ENCODE data around the gene WDR3.

The WDR3 gene

GRCh38 chr1:117967881-117968280 is 38.3 kb downstream of the WDR3 start:
- DNase-seq (ENCODE audit: low read depth), result peak; percentile 2
- no peak overlapping the region for H3K4me3 ChIP-seq (ENCODE audit: low read length)
- TF ChIP-seq CTCF (conservative IDR thresholded peaks at IDR 0.05; ENCODE audit: low read length), result no peak

- TF ChIP-seq CTCF (conservative IDR thresholded peaks at IDR 0.05; ENCODE audit: low read length), result no peak
- H3K4me3 ChIP-seq (ENCODE audit: low read length), result no peak overlapping the region
- DNase-seq (ENCODE audit: low read depth), result no peak
These were observed 40.7 kb downstream of the WDR3 start for GRCh38 chr1:117970252-117970651.

DNA sequence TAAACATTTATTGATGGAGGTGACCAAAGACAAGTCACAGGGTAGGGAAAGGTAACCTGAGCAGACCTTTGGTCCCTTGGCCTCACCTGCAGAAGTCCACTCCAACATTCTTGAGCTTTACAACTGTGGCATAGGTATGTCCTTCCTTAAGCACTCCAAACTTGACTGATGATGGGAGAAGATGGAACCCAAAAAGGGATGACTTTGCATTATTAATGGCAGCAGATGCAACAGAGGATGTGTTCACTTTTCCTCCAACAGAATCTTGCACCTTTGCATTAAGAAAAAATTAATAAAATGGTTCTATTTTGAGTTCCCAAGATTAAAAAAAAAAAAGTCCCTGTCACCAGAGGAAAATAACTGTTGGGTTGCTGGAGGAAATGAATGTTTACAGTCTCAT is 42.2 kb downstream of the WDR3 start:
- no peak for TF ChIP-seq CTCF (conservative IDR thresholded peaks at IDR 0.05; ENCODE audit: low read length)
- no peak for DNase-seq (ENCODE audit: low read depth)

GRCh38 chr1:117976381-117976780 is 46.8 kb downstream of the WDR3 start:
- no peak for TF ChIP-seq CTCF (conservative IDR thresholded peaks at IDR 0.05; ENCODE audit: low read length)
- DNase-seq (ENCODE audit: low read depth), result no peak
- H3K4me3 ChIP-seq (ENCODE audit: low read length), result no peak overlapping the region

More for the DNA sequence above, 42.2 kb downstream of the WDR3 start:
- H3K4me3 ChIP-seq (ENCODE audit: low read length), result no peak overlapping the region

- H3K4me3 ChIP-seq (ENCODE audit: low read length), result no peak overlapping the region
- no peak for DNase-seq (ENCODE audit: low read depth)
- TF ChIP-seq CTCF (conservative IDR thresholded peaks at IDR 0.05; ENCODE audit: low read length), result no peak
These were observed 52.1 kb downstream of the WDR3 start for GRCh38 chr1:117981455-117982192.

DNA sequence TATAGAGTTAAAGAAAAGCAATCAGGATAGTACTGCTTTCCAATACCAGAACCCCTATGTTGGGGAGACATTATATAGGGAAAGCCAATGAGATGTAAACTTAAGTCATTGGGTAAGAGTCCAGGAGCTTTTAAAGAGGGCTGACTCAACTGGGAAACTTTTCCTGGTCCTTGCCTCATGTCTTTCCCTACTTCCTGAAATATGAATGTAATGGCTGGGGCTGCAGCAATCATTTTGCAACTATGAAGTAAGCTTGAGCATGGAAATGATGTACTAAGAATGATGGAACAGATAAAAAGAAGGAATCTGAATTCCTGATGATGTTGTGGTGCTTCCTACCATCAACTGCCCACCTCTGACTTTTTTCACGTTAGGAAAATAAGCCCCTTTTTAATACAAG is 55.7 kb downstream of the WDR3 start:
- TF ChIP-seq CTCF (conservative IDR thresholded peaks at IDR 0.05; ENCODE audit: low read length), result no peak
- no peak overlapping the region for H3K4me3 ChIP-seq (ENCODE audit: low read length)
- no peak for DNase-seq (ENCODE audit: low read depth)

- no peak for TF ChIP-seq CTCF (conservative IDR thresholded peaks at IDR 0.05; ENCODE audit: low read length)
- no peak for DNase-seq (ENCODE audit: low read depth)
- no peak overlapping the region for H3K4me3 ChIP-seq (ENCODE audit: low read length)
These were observed 56.4 kb downstream of the WDR3 start for GRCh38 chr1:117985973-117986372.

Data from AG10803 (cell line).